PC-3 (cell line): ENCODE measurements around the gene STK33.
"Not testable (repeated sequence)": the region's sequence is repeated elsewhere in the genome, so short reads cannot be mapped to it uniquely, and the experiment has no call there.

Source experiments
- CTCF ChIP-seq: fragments of 300-600 bp; sonication (generic); conservative IDR thresholded peaks from 2 replicates; pipeline ENCODE4 v1.5.1; 2017; ENCODE audit warnings: antibody characterized with exemption, low read depth, mild to moderate bottlenecking, low read length
- EZH2phosphoT487 ChIP-seq: fragments of 300-600 bp; sonication (generic); IDR thresholded peaks from 2 replicates; pipeline ENCODE4 v1.6.1; 2018; ENCODE audit warnings: mild to moderate bottlenecking, antibody characterized with exemption, low read length, borderline replicate concordance

DNA sequence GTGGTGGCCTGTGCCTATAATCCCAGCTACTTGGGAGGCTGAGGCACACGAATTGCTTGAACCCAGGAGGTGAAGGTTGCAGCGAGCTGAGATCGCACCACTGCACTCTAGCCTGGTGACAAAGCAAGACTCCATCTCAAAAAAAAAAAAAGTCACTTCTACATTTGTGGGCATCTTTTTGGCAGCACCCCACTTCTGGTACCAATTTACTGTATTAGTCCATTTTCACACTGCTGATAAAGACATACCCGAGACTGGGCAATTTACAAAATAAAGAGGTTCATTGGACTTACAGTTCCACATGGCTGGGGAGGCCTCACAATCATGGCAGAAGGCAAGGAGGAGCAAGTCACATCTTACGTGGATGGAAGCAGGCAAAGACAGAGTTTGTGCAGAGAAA lies 126.2 kb downstream of the STK33 start:
- not testable (repeated sequence) for TF ChIP-seq CTCF, EZH2phosphoT487
